Measurements from ENCODE around the gene FREM1. TPM values are rescaled to one million over a fixed set of nuclear protein-coding genes. Genes with fewer than 3 reads are reported as not detected.

FREM1 gene
- total RNA-seq, 4 donors from 2014 or later: 3.3 to 7.1 (median 5.2) TPM

DNA sequence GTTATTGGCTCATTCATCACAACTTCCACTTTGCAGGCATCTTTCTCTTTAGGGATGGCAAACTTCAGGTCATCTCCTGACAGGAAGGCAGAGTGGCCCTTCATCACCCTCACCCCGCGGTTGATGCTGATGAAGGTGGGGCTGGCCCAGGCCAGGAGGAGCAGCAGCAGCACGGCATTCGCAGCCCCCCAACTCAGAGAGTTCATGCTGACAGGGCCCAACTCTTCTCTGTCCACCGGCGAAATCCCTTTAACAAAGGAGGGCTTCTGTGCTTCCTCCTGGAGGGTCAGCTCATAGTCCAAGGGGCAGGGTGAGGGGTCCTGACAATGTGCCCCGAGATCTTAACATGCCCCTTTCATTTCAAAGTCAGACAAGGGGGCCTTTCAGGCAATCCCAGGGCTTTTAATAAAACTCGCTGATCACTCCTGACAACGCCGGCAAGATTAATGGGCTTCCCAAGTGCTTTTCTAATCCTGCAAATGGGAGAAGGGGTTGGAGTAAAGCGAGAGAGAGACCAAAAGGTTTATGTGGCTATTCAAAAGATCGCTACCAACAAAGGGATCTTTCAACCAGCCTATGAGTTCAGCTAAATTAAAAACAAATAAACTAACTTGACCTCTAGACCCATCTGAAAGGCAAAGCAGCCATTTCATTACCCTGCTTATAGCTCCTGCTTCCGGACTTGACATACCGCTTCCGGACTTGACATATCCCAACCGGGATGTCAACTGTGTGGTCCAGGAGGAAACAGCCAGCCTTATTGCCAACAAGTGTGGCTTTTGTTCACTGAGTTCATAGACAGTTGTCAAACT, 41.2 kb downstream of the FREM1 start:
- H3K27me3 ChIP-seq: no peaks in the 10 kb centered on the region
- TF ChIP-seq EP300 (IDR thresholded peaks at IDR 0.05): no peak
- TF ChIP-seq CTCF (IDR thresholded peaks at IDR 0.05): no peak
- no peak for TF ChIP-seq POLR2A (IDR thresholded peaks at IDR 0.05)
- H3K4me1 ChIP-seq: no peaks in the 10 kb centered on the region
- H3K36me3 ChIP-seq: no peaks in the 10 kb centered on the region
- WGBS, 2 donors: 43 to 54% methylated on average over 16 of the region's 16 CpGs
- no peak overlapping the region for H3K27ac ChIP-seq
- no peak for DNase-seq (ENCODE audit: low spot score in 2 of 2)
- H3K9me3 ChIP-seq: peaks cover 0 to 4% (median 0%) of the 10 kb centered on the region in 4 donors
- H3K4me3 ChIP-seq: no peak overlapping the region

DNA sequence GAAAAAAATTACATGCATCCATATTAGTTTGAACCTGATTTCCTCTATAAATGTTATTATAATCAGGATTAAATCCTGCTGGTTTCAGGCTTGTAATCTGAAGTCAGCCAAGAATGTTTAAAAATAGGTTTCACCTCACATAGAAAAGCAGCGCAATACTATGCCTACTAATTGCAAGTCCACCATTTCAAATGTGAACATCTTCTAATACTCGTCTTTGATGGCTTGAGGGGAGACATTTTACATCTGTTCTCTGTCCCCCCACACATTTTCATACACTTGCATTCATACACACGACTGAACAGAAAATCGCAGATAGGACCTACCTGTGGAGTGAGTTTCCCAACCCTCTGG, 41.8 kb downstream of the FREM1 start:
- DNase-seq (ENCODE audit: low spot score in 2 of 2): no peak
- Histone ChIP-seq H3K27me3 (no peaks in the 10 kb centered on the region), H3K4me3 (no peak overlapping the region), H3K4me1 (no peaks in the 10 kb centered on the region), H3K36me3 (no peaks in the 10 kb centered on the region), H3K27ac (no peak overlapping the region), H3K9me3 (peaks cover 0 to 4% (median 0%) of the 10 kb centered on the region in 4 donors)
- 66 to 68% methylated on average over 4 of the region's 4 CpGs for WGBS, 2 donors
- TF ChIP-seq CTCF (IDR thresholded peaks at IDR 0.05): no peak
- no peak for TF ChIP-seq POLR2A (IDR thresholded peaks at IDR 0.05)
- no peak for TF ChIP-seq EP300 (IDR thresholded peaks at IDR 0.05)

- H3K4me3 ChIP-seq: no peak overlapping the region
- TF ChIP-seq EP300 (IDR thresholded peaks at IDR 0.05) (no peak), CTCF (IDR thresholded peaks at IDR 0.05) (no peak), POLR2A (IDR thresholded peaks at IDR 0.05) (no peak)
- WGBS, 2 donors: 78 to 81% methylated on average over 2 of the region's 2 CpGs
- DNase-seq (ENCODE audit: low spot score in 2 of 2): no peak
- no peaks in the 10 kb centered on the region for H3K36me3 ChIP-seq
- no peaks in the 10 kb centered on the region for H3K9me3 ChIP-seq
- no peak overlapping the region for H3K27ac ChIP-seq
- no peaks in the 10 kb centered on the region for H3K4me1 ChIP-seq
- H3K27me3 ChIP-seq: no peaks in the 10 kb centered on the region
These were observed 44.0 kb downstream of the FREM1 start for GRCh38 chr9:14866200-14866749.

DNA sequence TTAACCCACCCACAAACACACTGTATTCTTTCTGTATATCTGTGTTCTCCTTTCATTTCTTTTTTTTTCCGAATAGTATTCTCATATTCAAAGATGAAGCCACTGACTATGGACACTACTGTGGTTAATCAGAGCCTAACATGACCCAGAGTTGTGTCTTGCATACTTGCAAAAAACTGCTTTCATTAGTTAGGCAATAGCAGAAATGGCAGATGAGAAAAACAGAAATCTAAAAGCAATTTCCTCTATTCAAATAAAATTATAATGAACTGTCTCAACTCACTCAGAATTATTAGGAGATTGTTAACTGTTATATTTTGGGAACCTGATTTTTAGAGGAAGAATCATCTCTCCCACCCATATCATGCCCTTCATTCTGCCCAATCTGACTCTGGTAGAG, 45.9 kb downstream of the FREM1 start:
- WGBS, 2 donors: 45 to 57% methylated on average over 1 of the region's 1 CpG
- H3K27me3 ChIP-seq: no peaks in the 10 kb centered on the region
- H3K27ac ChIP-seq: no peak overlapping the region
- TF ChIP-seq CTCF (IDR thresholded peaks at IDR 0.05) (no peak), POLR2A (IDR thresholded peaks at IDR 0.05) (no peak), EP300 (IDR thresholded peaks at IDR 0.05) (no peak)
- H3K9me3 ChIP-seq: no peaks in the 10 kb centered on the region
- H3K36me3 ChIP-seq: no peaks in the 10 kb centered on the region
- no peaks in the 10 kb centered on the region for H3K4me1 ChIP-seq
- H3K4me3 ChIP-seq: no peak overlapping the region
- DNase-seq (ENCODE audit: low spot score in 2 of 2): no peak

- Histone ChIP-seq H3K9me3 (no peaks in the 10 kb centered on the region), H3K36me3 (no peaks in the 10 kb centered on the region), H3K27ac (peak overlapping the region in 1 of 4 donors; percentile 32), H3K4me3 (no peak overlapping the region), H3K4me1 (no peaks in the 10 kb centered on the region), H3K27me3 (no peaks in the 10 kb centered on the region)
- 77 to 80% methylated on average over 3 of the region's 3 CpGs for WGBS, 2 donors
- TF ChIP-seq CTCF (IDR thresholded peaks at IDR 0.05) (peak in 1 of 5 experiments; percentile 35), EP300 (IDR thresholded peaks at IDR 0.05) (no peak)
- no peak for DNase-seq (ENCODE audit: low spot score in 2 of 2)
These were observed 46.8 kb downstream of the FREM1 start for GRCh38 chr9:14863402-14863801.

Data from tibial nerve (tissue), 4 donors.